H9 (cell line): Measurements from ENCODE around the gene MARCHF10. TPM values are rescaled to one million over a fixed set of nuclear protein-coding genes. Genes with fewer than 3 reads are reported as not detected.

Experiments
- DNase-seq: peaks from one replicate; pipeline ENCODE4 v3.0.0-alpha.2; 2017
- H2AFZ ChIP-seq: one replicate; pipeline ENCODE4 v1.6.1; 2013; ENCODE audit warnings: mild to moderate bottlenecking, low read length, control low read depth, moderate library complexity
- H2AK5ac ChIP-seq: 2 replicates; pipeline ENCODE4 v1.6.1; 2013; ENCODE audit warnings: low read length, control low read depth, mixed read lengths; ENCODE audit not compliant: insufficient read length
- H2BK120ac ChIP-seq: one replicate; pipeline ENCODE4 v1.6.1; 2013; ENCODE audit warnings: low read depth, mild to moderate bottlenecking, low read length, control low read depth, inconsistent platforms; ENCODE audit not compliant: poor library complexity, severe bottlenecking
- H2BK12ac ChIP-seq: 2 replicates; pipeline ENCODE4 v1.6.1; 2013; ENCODE audit warnings: low read length, control low read depth, mixed read lengths, low read depth; ENCODE audit not compliant: insufficient read length
- H2BK15ac ChIP-seq: 2 replicates; pipeline ENCODE4 v1.6.1; 2013; ENCODE audit warnings: low read depth, low read length, control low read depth
- H2BK20ac ChIP-seq: one replicate; pipeline ENCODE4 v1.6.1; 2013; ENCODE audit warnings: low read depth, mild to moderate bottlenecking, low read length, control low read depth, inconsistent platforms; ENCODE audit not compliant: poor library complexity, severe bottlenecking
- H2BK5ac ChIP-seq: 2 replicates; pipeline ENCODE4 v1.6.1; 2013; ENCODE audit warnings: low read length, control low read depth, mixed read lengths; ENCODE audit not compliant: insufficient read length
- H3K14ac ChIP-seq: 2 replicates; pipeline ENCODE4 v1.6.1; 2013; ENCODE audit warnings: low read length, control low read depth; ENCODE audit not compliant: insufficient read depth
- H3K18ac ChIP-seq: 2 replicates; pipeline ENCODE4 v1.6.1; 2013; ENCODE audit warnings: low read depth, mild to moderate bottlenecking, mixed read lengths, low read length, control low read depth; ENCODE audit not compliant: insufficient read length
- H3K23ac ChIP-seq: 2 replicates; pipeline ENCODE4 v1.6.1; 2013; ENCODE audit warnings: low read length, control low read depth, mixed read lengths, low read depth; ENCODE audit not compliant: insufficient read length
- H3K23me2 ChIP-seq: 2 replicates; pipeline ENCODE4 v1.6.1; 2013; ENCODE audit warnings: low read depth, mild to moderate bottlenecking, mixed read lengths, low read length, control low read depth; ENCODE audit not compliant: insufficient read length, poor library complexity, severe bottlenecking
- H3K27ac ChIP-seq: 2 replicates; pipeline ENCODE4 v1.5.1; 2013; ENCODE audit warnings: low read length, control low read depth, mixed read lengths, low read depth; ENCODE audit not compliant: insufficient read length
- H3K27me3 ChIP-seq: 2 replicates; pipeline ENCODE4 v1.6.1; 2013; ENCODE audit warnings: low read length, control low read depth, inconsistent platforms; ENCODE audit not compliant: insufficient read depth
- H3K4ac ChIP-seq: 2 replicates; pipeline ENCODE4 v1.6.1; 2013; ENCODE audit warnings: low read depth, mild to moderate bottlenecking, control low read depth, inconsistent platforms, low read length, moderate library complexity
- H3K4me1 ChIP-seq: 2 replicates; pipeline ENCODE4 v1.6.1; 2013; ENCODE audit warnings: low read length, control low read depth, inconsistent platforms; ENCODE audit not compliant: insufficient read depth
- H3K4me2 ChIP-seq: 2 replicates; pipeline ENCODE4 v1.6.1; 2013; ENCODE audit warnings: low read length, control low read depth, mixed read lengths; ENCODE audit not compliant: insufficient read length, insufficient read depth
- H3K56ac ChIP-seq: 2 replicates; pipeline ENCODE4 v1.6.1; 2013; ENCODE audit warnings: low read depth, mild to moderate bottlenecking, mixed read lengths, low read length, control low read depth; ENCODE audit not compliant: insufficient read length
- H3K79me1 ChIP-seq: 2 replicates; pipeline ENCODE4 v1.6.1; 2013; ENCODE audit warnings: low read depth, mild to moderate bottlenecking, moderate library complexity, low read length, control low read depth, inconsistent platforms; ENCODE audit not compliant: insufficient read depth, poor library complexity, severe bottlenecking
- H3K79me2 ChIP-seq: 2 replicates; pipeline ENCODE4 v1.6.1; 2013; ENCODE audit warnings: low read length, control low read depth, inconsistent platforms; ENCODE audit not compliant: insufficient read depth
- H3K9ac ChIP-seq: 2 replicates; pipeline ENCODE4 v1.6.1; 2013; ENCODE audit warnings: low read length, control low read depth, mixed read lengths; ENCODE audit not compliant: insufficient read length; ENCODE audit errors: extremely low read depth
- H3K9me3 ChIP-seq: one replicate; pipeline ENCODE4 v1.6.1; 2013; ENCODE audit warnings: low read depth, low read length, inconsistent platforms; ENCODE audit not compliant: control insufficient read depth
- H3T11ph ChIP-seq: one replicate; pipeline ENCODE4 v1.6.1; 2013; ENCODE audit warnings: mild to moderate bottlenecking, low read length, control low read depth, inconsistent platforms
- H4K20me1 ChIP-seq: one replicate; pipeline ENCODE4 v1.6.1; 2013; ENCODE audit not compliant: control insufficient read depth, insufficient read length, insufficient read depth
- H4K5ac ChIP-seq: 2 replicates; pipeline ENCODE4 v1.6.1; 2013; ENCODE audit warnings: low read depth, mild to moderate bottlenecking, mixed read lengths, low read length, control low read depth; ENCODE audit not compliant: insufficient read length
- H4K8ac ChIP-seq: replicated peaks from 2 replicates; pipeline ENCODE4 v1.6.1; 2013; ENCODE audit warnings: low read length, control low read depth, mixed read lengths, low read depth; ENCODE audit not compliant: insufficient read length
- H4K91ac ChIP-seq: 2 replicates; pipeline ENCODE4 v1.6.1; 2013; ENCODE audit warnings: low read depth, mild to moderate bottlenecking, moderate library complexity, mixed read lengths, low read length, control low read depth; ENCODE audit not compliant: insufficient read length
- H3K27ac Mint-ChIP-seq, 3 experiments: 2 replicates in 2 of 3; 3 replicates in 1 of 3; pipeline ENCODE4 v1.8.0; 2020 to 2021; ENCODE audit warnings: mixed read lengths in 3 of 3, mild to moderate bottlenecking in 1 of 3, moderate library complexity in 1 of 3
- H3K27me3 Mint-ChIP-seq: 2 replicates; pipeline ENCODE4 v1.8.0; 2021; ENCODE audit warnings: low read depth, mild to moderate bottlenecking, moderate library complexity, mixed read lengths
- H3K36me3 Mint-ChIP-seq, 3 experiments: 2 replicates in 2 of 3; 3 replicates in 1 of 3; pipeline ENCODE4 v1.8.0; 2020 to 2021; ENCODE audit warnings: low read depth in 3 of 3, mixed read lengths in 3 of 3; ENCODE audit not compliant: insufficient read depth in 1 of 3
- H3K4me1 Mint-ChIP-seq, 2 experiments: 2 replicates each; pipeline ENCODE4 v1.8.0; 2020; ENCODE audit warnings: mixed read lengths in 2 of 2
- H3K4me3 Mint-ChIP-seq, 2 experiments: 2 replicates in 1 of 2; 3 replicates in 1 of 2; pipeline ENCODE4 v1.8.0; 2020 to 2021; ENCODE audit warnings: mild to moderate bottlenecking in 2 of 2, mixed read lengths in 2 of 2, moderate library complexity in 1 of 2
- H3K9me3 Mint-ChIP-seq, 2 experiments: 2 replicates in 1 of 2; 3 replicates in 1 of 2; pipeline ENCODE4 v1.8.0; 2020; ENCODE audit warnings: mild to moderate bottlenecking in 2 of 2, mixed read lengths in 2 of 2, moderate library complexity in 1 of 2
- WGBS: extraction: QIAGEN DNeasy Blood & Tissue Kit; methylation state at CpG from one replicate; pipeline ENCODE4 v1.1.7; 2013; ENCODE audit warnings: missing lambda C conversion rate, low lambda C conversion rate, mixed read lengths; ENCODE audit not compliant: insufficient read length; ENCODE audit errors: extremely low coverage; 5-methylcytosine and 5-hydroxymethylcytosine counted together
- total RNA-seq: library from RNA; stranded (reverse); gene quantifications from 2 replicates; pipeline ENCODE4 v1.2.1, GENCODE V29; 2021
- TF ChIP-seq, protein P1 (sequence below): fragments of 200-600 bp; sonication (generic); conservative IDR thresholded peaks from 3 replicates; pipeline ENCODE4 v1.8.0; 2021; ENCODE audit warnings: antibody characterized with exemption, mild to moderate bottlenecking

Gene MARCHF10
- total RNA-seq, 1 experiment from 2014 or later = not detected

DNA sequence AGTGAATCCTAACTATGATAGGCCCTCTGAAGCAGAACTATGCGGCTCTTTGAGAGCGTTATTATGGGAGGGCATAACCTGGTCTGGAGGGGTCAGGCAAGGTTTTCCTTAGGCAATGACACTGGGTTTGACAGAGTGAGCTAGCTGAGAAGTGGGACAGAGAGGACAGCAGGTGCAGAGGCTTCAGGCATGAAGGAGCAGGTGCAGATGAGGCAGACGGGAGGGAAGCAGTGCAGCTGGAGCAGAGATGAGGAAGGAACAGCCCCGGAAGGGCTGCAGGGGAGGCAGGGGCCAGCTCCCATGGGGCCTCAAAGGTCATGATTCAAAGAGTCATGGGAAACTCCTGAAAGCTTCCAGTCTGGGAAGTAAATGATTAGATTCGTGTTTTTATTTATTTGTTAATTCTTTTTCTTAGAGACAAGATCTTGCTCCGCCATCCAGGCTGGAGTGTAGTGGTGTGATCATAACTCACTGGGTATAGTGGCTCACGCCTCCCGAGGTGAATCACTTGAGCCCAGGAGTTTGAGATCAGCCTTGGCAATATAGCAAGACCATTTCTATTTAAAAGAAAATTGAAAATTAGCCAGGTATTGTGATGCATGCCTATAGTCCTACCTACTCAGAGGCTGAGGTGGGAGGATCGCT is 5.4 kb downstream of the MARCHF10 start:
- Mint-ChIP-seq H3K27me3 (peaks cover 4% of the 10 kb centered on the region), H3K4me3 (no peak overlapping the region), H3K27ac (0 out of 7 replicates have a peak overlapping the region, but pooled peaks of 1 of the 3 experiments have one; percentile 14), H3K36me3 (no peaks in the 10 kb centered on the region), H3K4me1 (peaks cover 24 to 27% of the 10 kb centered on the region in 2 experiments), H3K9me3 (no peaks in the 10 kb centered on the region)
- Histone ChIP-seq H2BK120ac (no peak overlapping the region), H3K27me3 (no peaks in the 10 kb centered on the region), H3K23ac (no peak overlapping the region), H3K9me3 (no peaks in the 10 kb centered on the region), H3K14ac (peak overlapping the region; percentile 48), H3K4me2 (no peak overlapping the region), H2BK20ac (no peak overlapping the region), H4K8ac (no peak overlapping the region), H3K4ac (no peak overlapping the region), H2AK5ac (no peak overlapping the region), H4K91ac (no peak overlapping the region), H3K23me2 (peaks cover 1% of the 10 kb centered on the region), H3K9ac (no peak overlapping the region), H3K79me1 (no peaks in the 10 kb centered on the region), H3K27ac (no peak overlapping the region), H2AFZ (no peak overlapping the region), H3K79me2 (no peaks in the 10 kb centered on the region), H3K18ac (no peak overlapping the region), H3T11ph (no peak overlapping the region), H2BK12ac (no peak overlapping the region), H3K4me1 (no peaks in the 10 kb centered on the region), H4K5ac (no peak overlapping the region), H2BK5ac (no peak overlapping the region), H2BK15ac (no peak overlapping the region), H3K56ac (no peak overlapping the region), H4K20me1 (no peaks in the 10 kb centered on the region)
- TF ChIP-seq, protein P1, sequence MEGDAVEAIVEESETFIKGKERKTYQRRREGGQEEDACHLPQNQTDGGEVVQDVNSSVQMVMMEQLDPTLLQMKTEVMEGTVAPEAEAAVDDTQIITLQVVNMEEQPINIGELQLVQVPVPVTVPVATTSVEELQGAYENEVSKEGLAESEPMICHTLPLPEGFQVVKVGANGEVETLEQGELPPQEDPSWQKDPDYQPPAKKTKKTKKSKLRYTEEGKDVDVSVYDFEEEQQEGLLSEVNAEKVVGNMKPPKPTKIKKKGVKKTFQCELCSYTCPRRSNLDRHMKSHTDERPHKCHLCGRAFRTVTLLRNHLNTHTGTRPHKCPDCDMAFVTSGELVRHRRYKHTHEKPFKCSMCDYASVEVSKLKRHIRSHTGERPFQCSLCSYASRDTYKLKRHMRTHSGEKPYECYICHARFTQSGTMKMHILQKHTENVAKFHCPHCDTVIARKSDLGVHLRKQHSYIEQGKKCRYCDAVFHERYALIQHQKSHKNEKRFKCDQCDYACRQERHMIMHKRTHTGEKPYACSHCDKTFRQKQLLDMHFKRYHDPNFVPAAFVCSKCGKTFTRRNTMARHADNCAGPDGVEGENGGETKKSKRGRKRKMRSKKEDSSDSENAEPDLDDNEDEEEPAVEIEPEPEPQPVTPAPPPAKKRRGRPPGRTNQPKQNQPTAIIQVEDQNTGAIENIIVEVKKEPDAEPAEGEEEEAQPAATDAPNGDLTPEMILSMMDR = no peak
- no CpG with 5 or more reads among the region's 9 CpGs for WGBS
- DNase-seq = peak; percentile 27
